HFFc6 (cell line): ENCODE data around the gene MT1F. TPM values are rescaled to one million over a fixed set of nuclear protein-coding genes. Genes with fewer than 3 reads are reported as not detected.

Experiments
- DNase-seq: peaks from one replicate; pipeline ENCODE4 v3.0.0-alpha.2; 2018
- H3K27ac Mint-ChIP-seq: 2 replicates; pipeline ENCODE4 v1.8.0; 2020; ENCODE audit warnings: mild to moderate bottlenecking, mixed read lengths
- H3K27me3 Mint-ChIP-seq: 2 replicates; pipeline ENCODE4 v1.8.0; 2021; ENCODE audit warnings: mild to moderate bottlenecking, moderate library complexity, mixed read lengths; ENCODE audit not compliant: insufficient read depth
- H3K36me3 Mint-ChIP-seq: 2 replicates; pipeline ENCODE4 v1.8.0; 2021; ENCODE audit warnings: low read depth, mixed read lengths
- H3K4me1 Mint-ChIP-seq: 2 replicates; pipeline ENCODE4 v1.8.0; 2020; ENCODE audit warnings: low read depth, mixed read lengths
- H3K4me3 Mint-ChIP-seq: 2 replicates; pipeline ENCODE4 v1.8.0; 2020; ENCODE audit warnings: mild to moderate bottlenecking, moderate library complexity, mixed read lengths
- H3K9me3 Mint-ChIP-seq: 2 replicates; pipeline ENCODE4 v1.8.0; 2020; ENCODE audit warnings: mild to moderate bottlenecking, mixed read lengths
- total RNA-seq, 6 experiments: library from RNA; stranded (reverse); fragmentation: NEBNext Ultra II Directional; extraction: Animal tissue kit (Norgen Biotek cat#: 25700); gene quantifications; 2 replicates in 1 of 6; 3 replicates in 5 of 6; pipeline ENCODE4 v1.2.3, GENCODE V29; 2021
- TF ChIP-seq, protein P1 (sequence below): fragments of 200-600 bp; sonication (generic); IDR thresholded peaks from 2 replicates; pipeline ENCODE4 v1.5.0; 2021; ENCODE audit warnings: antibody characterized with exemption, mild to moderate bottlenecking

MT1F gene
- total RNA-seq, 6 experiments from 2014 or later, result not detected

DNA sequence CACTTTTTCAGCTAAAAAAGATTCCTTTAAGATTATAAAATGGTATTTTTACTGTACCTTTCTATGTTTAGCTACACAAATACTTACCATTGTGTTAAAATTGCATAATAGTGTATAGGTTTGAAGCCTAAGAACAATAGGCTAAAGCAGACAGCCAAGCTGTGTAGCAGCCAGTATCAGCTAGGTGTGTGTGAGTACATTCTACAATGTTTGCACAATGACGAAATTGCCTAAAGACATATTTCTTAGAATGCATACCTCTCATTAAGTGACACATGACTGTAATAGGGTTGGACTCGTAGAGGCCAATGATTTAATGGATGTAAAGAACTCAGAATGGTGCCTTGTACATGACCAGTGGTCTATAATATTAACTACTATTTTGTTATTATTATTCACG lies 7.9 kb upstream of the MT1F start:
- Mint-ChIP-seq H3K27me3 (peaks cover 72% of the 10 kb centered on the region), H3K36me3 (no peaks in the 10 kb centered on the region), H3K4me1 (no peaks in the 10 kb centered on the region), H3K4me3 (no peak overlapping the region), H3K27ac (no peak overlapping the region), H3K9me3 (no peaks in the 10 kb centered on the region)
- TF ChIP-seq, protein P1, sequence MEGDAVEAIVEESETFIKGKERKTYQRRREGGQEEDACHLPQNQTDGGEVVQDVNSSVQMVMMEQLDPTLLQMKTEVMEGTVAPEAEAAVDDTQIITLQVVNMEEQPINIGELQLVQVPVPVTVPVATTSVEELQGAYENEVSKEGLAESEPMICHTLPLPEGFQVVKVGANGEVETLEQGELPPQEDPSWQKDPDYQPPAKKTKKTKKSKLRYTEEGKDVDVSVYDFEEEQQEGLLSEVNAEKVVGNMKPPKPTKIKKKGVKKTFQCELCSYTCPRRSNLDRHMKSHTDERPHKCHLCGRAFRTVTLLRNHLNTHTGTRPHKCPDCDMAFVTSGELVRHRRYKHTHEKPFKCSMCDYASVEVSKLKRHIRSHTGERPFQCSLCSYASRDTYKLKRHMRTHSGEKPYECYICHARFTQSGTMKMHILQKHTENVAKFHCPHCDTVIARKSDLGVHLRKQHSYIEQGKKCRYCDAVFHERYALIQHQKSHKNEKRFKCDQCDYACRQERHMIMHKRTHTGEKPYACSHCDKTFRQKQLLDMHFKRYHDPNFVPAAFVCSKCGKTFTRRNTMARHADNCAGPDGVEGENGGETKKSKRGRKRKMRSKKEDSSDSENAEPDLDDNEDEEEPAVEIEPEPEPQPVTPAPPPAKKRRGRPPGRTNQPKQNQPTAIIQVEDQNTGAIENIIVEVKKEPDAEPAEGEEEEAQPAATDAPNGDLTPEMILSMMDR, result no peak
- DNase-seq, result no peak

- H3K27me3 Mint-ChIP-seq, result peaks cover 66% of the 10 kb centered on the region
- H3K4me3 Mint-ChIP-seq, result no peak within 1 kb of the TSS
- H3K36me3 Mint-ChIP-seq, result no peaks in the 10 kb centered on the region
- H3K4me1 Mint-ChIP-seq, result no peaks in the 10 kb centered on the region
- no peak for DNase-seq
- TF ChIP-seq, protein P1, result no peak
- H3K27ac Mint-ChIP-seq, result no peak within 1 kb of the TSS
- no peaks in the 10 kb centered on the region for H3K9me3 Mint-ChIP-seq
Measured at GRCh38 chr16:56651586-56651985, 6.2 kb upstream of the MT1F start, which contains the start of gene MT1B. MT1B (plus strand) TSS chr16:56651886; CDS start chr16:56651954, 68 bp downstream.

- Mint-ChIP-seq H3K27ac (no peak overlapping the region), H3K27me3 (peaks cover 66% of the 10 kb centered on the region), H3K4me3 (no peak overlapping the region), H3K4me1 (no peaks in the 10 kb centered on the region), H3K9me3 (no peaks in the 10 kb centered on the region), H3K36me3 (no peaks in the 10 kb centered on the region)
- TF ChIP-seq, protein P1, result no peak
- no peak for DNase-seq
Measured at GRCh38 chr16:56652600-56652999, 5.2 kb upstream of the MT1F start.

DNA sequence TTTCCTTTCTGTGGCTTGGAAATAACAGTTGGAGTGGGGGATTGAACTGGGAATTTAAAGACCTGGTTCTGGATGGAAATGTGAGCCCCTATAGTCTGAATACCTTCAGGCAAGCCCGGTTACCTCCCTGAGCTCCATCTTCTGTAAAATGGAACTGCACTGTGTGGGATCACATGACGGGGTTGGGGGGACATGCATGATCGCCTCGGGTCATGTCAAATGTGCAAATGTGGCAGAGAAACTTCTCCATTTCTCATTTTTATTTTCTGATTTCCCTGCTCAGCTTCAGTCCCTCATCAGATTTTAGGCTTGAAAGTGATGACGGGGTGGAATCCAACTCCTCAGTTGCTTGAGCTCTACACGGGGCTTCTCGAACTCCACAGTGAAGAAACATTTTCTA lies 4.5 kb upstream of the MT1F start:
- no peak overlapping the region for H3K4me3 Mint-ChIP-seq
- no peaks in the 10 kb centered on the region for H3K9me3 Mint-ChIP-seq
- peaks cover 65% of the 10 kb centered on the region for H3K27me3 Mint-ChIP-seq
- H3K36me3 Mint-ChIP-seq, result 0 out of 2 replicates have a peak, but pooled peaks cover 3% of the 10 kb centered on the region
- H3K4me1 Mint-ChIP-seq, result peaks cover 6% of the 10 kb centered on the region
- TF ChIP-seq, protein P1, result no peak
- DNase-seq, result no peak
- no peak overlapping the region for H3K27ac Mint-ChIP-seq

GRCh38 chr16:56658327-56658875 lies 642 bp downstream of the MT1F start:
- peaks cover 64% of the 10 kb centered on the region for H3K27me3 Mint-ChIP-seq
- no peaks in the 10 kb centered on the region for H3K9me3 Mint-ChIP-seq
- H3K4me3 Mint-ChIP-seq, result peak overlapping the region; percentile 81; the same call in 1 of the 2 replicates
- H3K36me3 Mint-ChIP-seq, result 0 out of 2 replicates have a peak, but pooled peaks cover 3% of the 10 kb centered on the region
- no peak for DNase-seq
- peaks cover 15% of the 10 kb centered on the region for H3K4me1 Mint-ChIP-seq
- TF ChIP-seq, protein P1, result no peak
- H3K27ac Mint-ChIP-seq, result no peak overlapping the region
